Neutrophil (primary cell): ENCODE results near the gene DGAT2.

Experiments
- H3K27ac ChIP-seq: fragments of 200-600 bp; sonication (generic); 2 replicates; pipeline ENCODE4 v1.5.1; 2016; ENCODE audit warnings: mild to moderate bottlenecking, moderate library complexity
- H3K27me3 ChIP-seq: fragments of 200-600 bp; sonication (generic); 2 replicates; pipeline ENCODE4 v1.6.0; 2016; ENCODE audit warnings: mild to moderate bottlenecking
- H3K36me3 ChIP-seq: fragments of 200-600 bp; sonication (generic); 2 replicates; pipeline ENCODE4 v1.5.1; 2017
- H3K4me1 ChIP-seq, 2 experiments: fragments of 200-600 bp in 1 of 2; sonication (generic) in 1 of 2; 1 replicate in 1 of 2; 2 replicates in 1 of 2; pipeline versions ENCODE4 v1.5.1 to v1.6.1; 2013 to 2016; ENCODE audit warnings: low read depth in 1 of 2, low read length in 1 of 2, mild to moderate bottlenecking in 1 of 2, moderate library complexity in 1 of 2; ENCODE audit not compliant: control insufficient read depth in 1 of 2, insufficient read depth in 1 of 2
- H3K4me3 ChIP-seq, 2 experiments: fragments of 200-600 bp in 1 of 2; sonication (generic) in 1 of 2; 1 replicate in 1 of 2; 2 replicates in 1 of 2; pipeline ENCODE4 v1.5.1; 2013 to 2016; ENCODE audit warnings: low read depth in 1 of 2, low read length in 1 of 2, mild to moderate bottlenecking in 1 of 2, moderate library complexity in 1 of 2
- H3K9me3 ChIP-seq: fragments of 200-600 bp; sonication (generic); 2 replicates; pipeline ENCODE4 v1.5.1; 2016
- TF ChIP-seq, protein P1 (sequence below): fragments of 200-600 bp; sonication (generic); IDR thresholded peaks from 2 replicates; pipeline ENCODE4 v1.5.1; 2016; ENCODE audit warnings: antibody characterized with exemption

Gene DGAT2

GRCh38 chr11:75823946-75824345, 55.4 kb downstream of the DGAT2 start:
- H3K9me3 ChIP-seq, result no peaks in the 10 kb centered on the region
- no peak overlapping the region for H3K27ac ChIP-seq
- H3K27me3 ChIP-seq, result no peaks in the 10 kb centered on the region
- TF ChIP-seq, protein P1, sequence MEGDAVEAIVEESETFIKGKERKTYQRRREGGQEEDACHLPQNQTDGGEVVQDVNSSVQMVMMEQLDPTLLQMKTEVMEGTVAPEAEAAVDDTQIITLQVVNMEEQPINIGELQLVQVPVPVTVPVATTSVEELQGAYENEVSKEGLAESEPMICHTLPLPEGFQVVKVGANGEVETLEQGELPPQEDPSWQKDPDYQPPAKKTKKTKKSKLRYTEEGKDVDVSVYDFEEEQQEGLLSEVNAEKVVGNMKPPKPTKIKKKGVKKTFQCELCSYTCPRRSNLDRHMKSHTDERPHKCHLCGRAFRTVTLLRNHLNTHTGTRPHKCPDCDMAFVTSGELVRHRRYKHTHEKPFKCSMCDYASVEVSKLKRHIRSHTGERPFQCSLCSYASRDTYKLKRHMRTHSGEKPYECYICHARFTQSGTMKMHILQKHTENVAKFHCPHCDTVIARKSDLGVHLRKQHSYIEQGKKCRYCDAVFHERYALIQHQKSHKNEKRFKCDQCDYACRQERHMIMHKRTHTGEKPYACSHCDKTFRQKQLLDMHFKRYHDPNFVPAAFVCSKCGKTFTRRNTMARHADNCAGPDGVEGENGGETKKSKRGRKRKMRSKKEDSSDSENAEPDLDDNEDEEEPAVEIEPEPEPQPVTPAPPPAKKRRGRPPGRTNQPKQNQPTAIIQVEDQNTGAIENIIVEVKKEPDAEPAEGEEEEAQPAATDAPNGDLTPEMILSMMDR, result no peak
- peaks cover 4 to 6% of the 10 kb centered on the region in 2 experiments for H3K4me1 ChIP-seq
- no peaks in the 10 kb centered on the region for H3K36me3 ChIP-seq
- H3K4me3 ChIP-seq, result no peak overlapping the region

DNA sequence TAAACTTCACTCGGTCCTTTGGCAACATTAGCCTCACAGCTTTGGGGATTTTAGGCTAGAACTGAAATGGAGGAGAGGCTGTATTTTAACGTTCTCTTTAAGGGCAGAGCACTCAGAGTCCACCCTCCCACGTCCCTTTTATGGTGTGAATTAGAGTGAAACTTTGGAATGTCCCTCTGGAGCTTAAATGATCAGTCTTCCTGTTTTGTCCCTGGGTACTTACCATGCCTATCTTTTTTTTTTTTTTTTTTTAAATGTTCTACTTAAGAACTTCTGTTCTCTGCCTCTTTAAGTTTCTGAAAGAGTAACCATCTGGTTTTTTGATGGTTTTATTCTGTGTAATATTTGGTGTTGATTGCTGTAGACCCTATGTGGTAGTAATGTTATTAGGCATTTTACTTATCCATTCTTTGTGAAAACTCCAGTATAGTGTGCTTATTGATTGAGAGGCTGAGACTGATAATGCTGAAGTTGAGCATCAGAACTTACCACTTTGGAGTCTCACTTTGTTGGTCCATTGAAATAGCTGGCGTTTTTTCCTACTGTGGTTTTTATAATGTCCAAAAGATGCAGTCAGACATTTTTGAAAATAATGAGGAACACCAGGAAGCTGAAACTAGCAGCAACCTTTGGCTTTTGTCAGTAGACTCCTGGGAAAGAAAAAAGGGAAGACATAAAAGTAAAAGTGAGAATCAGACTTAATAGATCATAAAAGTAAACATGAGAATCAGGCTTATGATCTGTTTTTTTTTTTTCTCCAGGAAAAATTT, 58.1 kb downstream of the DGAT2 start:
- Histone ChIP-seq H3K9me3 (no peaks in the 10 kb centered on the region), H3K4me3 (no peak overlapping the region), H3K4me1 (no peaks in the 10 kb centered on the region), H3K27ac (no peak overlapping the region), H3K27me3 (no peaks in the 10 kb centered on the region), H3K36me3 (peaks cover 10% of the 10 kb centered on the region)
- TF ChIP-seq, protein P1, result no peak

DNA sequence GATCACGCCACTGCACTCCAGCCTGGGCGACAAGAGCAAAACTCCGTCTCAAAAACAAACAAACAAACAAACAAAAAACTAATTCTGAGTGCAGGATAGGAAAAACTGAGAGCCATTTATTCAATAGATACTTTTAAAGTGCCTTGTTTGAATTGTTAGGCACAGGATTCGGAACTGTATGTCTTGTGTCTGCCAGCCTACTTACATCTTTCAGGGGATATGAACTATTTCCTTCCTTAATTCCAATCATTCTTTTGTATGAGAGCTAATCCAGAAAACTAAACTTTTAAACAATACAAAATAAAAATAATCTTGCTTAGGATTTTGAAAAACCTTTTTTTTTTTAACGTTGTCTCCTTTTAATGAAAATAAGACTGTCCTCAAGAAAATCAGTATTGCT, 59.0 kb downstream of the DGAT2 start:
- H3K27me3 ChIP-seq, result no peaks in the 10 kb centered on the region
- no peaks in the 10 kb centered on the region for H3K9me3 ChIP-seq
- H3K4me3 ChIP-seq, result no peak overlapping the region
- H3K27ac ChIP-seq, result no peak overlapping the region
- H3K36me3 ChIP-seq, result peaks cover 10% of the 10 kb centered on the region
- TF ChIP-seq, protein P1, result no peak
- H3K4me1 ChIP-seq, result no peaks in the 10 kb centered on the region

GRCh38 chr11:75831915-75832502, 63.4 kb downstream of the DGAT2 start:
- peaks cover 10% of the 10 kb centered on the region for H3K36me3 ChIP-seq
- TF ChIP-seq, protein P1, result no peak
- no peak overlapping the region for H3K27ac ChIP-seq
- peaks cover 8 to 10% of the 10 kb centered on the region in 2 experiments for H3K4me1 ChIP-seq
- no peaks in the 10 kb centered on the region for H3K9me3 ChIP-seq
- H3K4me3 ChIP-seq, result no peak overlapping the region
- no peaks in the 10 kb centered on the region for H3K27me3 ChIP-seq

GRCh38 chr11:75834728-75835127, 66.2 kb downstream of the DGAT2 start:
- TF ChIP-seq, protein P1, result no peak
- Histone ChIP-seq H3K27me3 (no peaks in the 10 kb centered on the region), H3K27ac (no peak overlapping the region), H3K36me3 (peaks cover 10% of the 10 kb centered on the region), H3K9me3 (no peaks in the 10 kb centered on the region), H3K4me1 (peaks cover 8 to 10% of the 10 kb centered on the region in 2 experiments), H3K4me3 (no peak overlapping the region)
